Measurements from ENCODE around the gene ACKR2. TPM values are rescaled to one million over a fixed set of nuclear protein-coding genes. Genes with fewer than 3 reads are reported as not detected.
A peak's percentile ranks its signal among the peaks of the same experiment; 100 is the strongest.

Gene ACKR2
- total and polyA plus RNA-seq, 2 of the 13 experiments (the other 11 are each of a cell fraction or from before 2014, with no cell fraction given), result 1.1 to 1.9 TPM

- TF ChIP-seq TRAFD1 (CRISPR knock-in tag; IDR thresholded peaks at IDR 0.05; ENCODE audit: borderline replicate concordance) (0 out of 2 replicates have a peak, but pooled peaks have one; percentile 85), DRAP1 (CRISPR knock-in tag; IDR thresholded peaks at IDR 0.05) (peak; percentile 45; the same call in 1 of the 2 replicates), ZFAT (CRISPR knock-in tag; conservative IDR thresholded peaks at IDR 0.05) (no peak), RFX1 (IDR thresholded peaks at IDR 0.05) (peak; percentile 51; the same call in 1 of the 2 replicates), ZMYM2 (CRISPR knock-in tag; IDR thresholded peaks at IDR 0.05) (peak; percentile 53; the same call in 1 of the 2 replicates), ATM (IDR thresholded peaks at IDR 0.05; ENCODE audit: borderline replicate concordance) (no peak), ZNF564 (CRISPR knock-in tag; IDR thresholded peaks at IDR 0.05) (no peak; the same call in 1 of the 2 replicates), HOXA3 (CRISPR knock-in tag; IDR thresholded peaks at IDR 0.05) (0 out of 2 replicates have a peak, but pooled peaks have one; percentile 47), ZNF788 (CRISPR knock-in tag; IDR thresholded peaks at IDR 0.05; ENCODE audit: borderline replicate concordance) (peak; percentile 79), ZGPAT (CRISPR knock-in tag; IDR thresholded peaks at IDR 0.05) (0 out of 2 replicates have a peak, but pooled peaks have one; percentile 36), KLF6 (CRISPR knock-in tag; IDR thresholded peaks at IDR 0.05) (0 out of 2 replicates have a peak, but pooled peaks have one; percentile 59), TRIM24 (CRISPR knock-in tag; IDR thresholded peaks at IDR 0.05) (no peak), NR2F2 (IDR thresholded peaks at IDR 0.05; ENCODE audit: borderline replicate concordance, low read depth) (peak; percentile 88), ZNF550 (CRISPR knock-in tag; IDR thresholded peaks at IDR 0.05; ENCODE audit: borderline replicate concordance) (no peak), SMC3 (IDR thresholded peaks at IDR 0.05; ENCODE audit: low read length) (no peak), ZBTB4 (CRISPR knock-in tag; IDR thresholded peaks at IDR 0.05; ENCODE audit: borderline replicate concordance) (0 out of 2 replicates have a peak, but pooled peaks have one; percentile 42), MIER2 (CRISPR knock-in tag; IDR thresholded peaks at IDR 0.05) (peak; percentile 11; the same call in 1 of the 2 replicates), HNRNPH1 (optimal IDR thresholded peaks at IDR 0.05; ENCODE audit: low read depth, low read length) (no peak), DMAP1 (CRISPR knock-in tag; IDR thresholded peaks at IDR 0.05) (no peak), KDM5B (CRISPR knock-in tag; IDR thresholded peaks at IDR 0.05; ENCODE audit: borderline replicate concordance) (no peak), ZNF772 (CRISPR knock-in tag; IDR thresholded peaks at IDR 0.05) (peak; percentile 61; the same call in 1 of the 2 replicates), ZBTB21 (CRISPR knock-in tag; IDR thresholded peaks at IDR 0.05) (no peak), NFE2L2 (IDR thresholded peaks at IDR 0.05; ENCODE audit: low read length) (no peak), ARNTL (CRISPR knock-in tag; IDR thresholded peaks at IDR 0.05) (peak; percentile 76), GATAD2A (CRISPR knock-in tag; IDR thresholded peaks at IDR 0.05) (peak; percentile 87), ZNF75D (CRISPR knock-in tag; IDR thresholded peaks at IDR 0.05; ENCODE audit: borderline replicate concordance) (no peak)
Measured at GRCh38 chr3:42805141-42805821, 4.0 kb upstream of the ACKR2 start (continued).
